Cardiac septum (tissue), 1 donor: ENCODE measurements around the gene PRUNE2. TPM values are rescaled to one million over a fixed set of nuclear protein-coding genes. Genes with fewer than 3 reads are reported as not detected.

Source experiments
- DNase-seq: peaks from one replicate; pipeline ENCODE4 v3.0.0-alpha.2; 2020; ENCODE audit warnings: low spot score
- intact Hi-C: fragments of 100-400 bp; cut with DNase I; formaldehyde crosslinking; loops from one replicate; pipeline ENCODE4 v1.14.0; 2022
- total RNA-seq: library from RNA; stranded (reverse); fragmentation: NEBNext Ultra II Directional; extraction: Animal tissue kit (Norgen Biotek cat#: 25700); gene quantifications from one replicate; pipeline ENCODE4 v1.2.1, GENCODE V29; 2021
- donor health status: DM: no; HTN: no; CAD: no.

The PRUNE2 gene
- total RNA-seq, 1 donor from 2014 or later, result 19.9 TPM

DNA sequence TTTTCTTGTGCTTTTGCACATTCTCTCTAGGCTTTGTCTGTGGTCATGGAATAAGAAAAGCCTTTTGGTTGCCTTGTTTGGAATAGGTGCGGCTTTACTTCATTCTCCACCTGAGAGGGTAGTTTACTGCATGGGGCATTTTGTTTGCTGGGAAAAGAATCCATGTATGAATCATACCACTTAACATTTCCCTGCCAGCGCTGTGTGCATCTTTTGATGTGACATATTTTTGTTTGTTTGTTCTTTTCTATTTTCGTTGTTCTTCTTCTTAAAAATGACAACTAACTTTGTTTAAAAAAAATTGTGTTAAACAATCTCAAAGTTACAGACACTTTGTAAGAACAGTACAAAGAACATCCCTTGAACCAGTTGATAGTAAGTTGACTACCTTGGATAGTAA is 333.8 kb downstream of the PRUNE2 start:
- intact Hi-C loops, result no loop called here

DNA sequence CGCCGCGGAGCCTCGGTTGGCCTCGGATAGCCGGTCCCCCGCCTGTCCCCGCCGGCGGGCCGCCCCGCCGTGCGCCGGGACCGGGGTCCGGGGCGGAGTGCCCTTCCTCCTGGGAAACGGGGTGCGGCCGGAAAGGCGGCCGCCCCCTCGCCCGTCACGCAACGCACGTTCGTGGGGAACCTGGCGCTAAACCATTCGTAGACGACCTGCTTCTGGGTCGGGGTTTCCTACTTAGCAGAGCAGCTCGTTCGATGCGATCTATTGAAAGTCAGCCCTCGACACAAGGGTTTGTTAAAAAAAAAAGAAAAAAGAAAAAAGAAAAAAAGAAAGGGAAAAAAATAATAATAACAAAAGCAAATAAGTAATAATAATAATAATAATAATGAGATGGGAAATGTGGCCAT is 334.2 kb downstream of the PRUNE2 start:
- DNase-seq, result no peak
- intact Hi-C loops, result no loop called here

More for the DNA sequence above, 333.8 kb downstream of the PRUNE2 start:
- no peak for DNase-seq

GRCh38 chr9:76571288-76571687 is 334.6 kb downstream of the PRUNE2 start:
- DNase-seq, result no peak
- intact Hi-C loops, result no loop called here

GRCh38 chr9:76570826-76571225 is 335.1 kb downstream of the PRUNE2 start:
- DNase-seq, result no peak
- intact Hi-C loops, result no loop called here

GRCh38 chr9:76567086-76567485 is 338.8 kb downstream of the PRUNE2 start:
- intact Hi-C loops, result no loop called here
- DNase-seq, result no peak

DNA sequence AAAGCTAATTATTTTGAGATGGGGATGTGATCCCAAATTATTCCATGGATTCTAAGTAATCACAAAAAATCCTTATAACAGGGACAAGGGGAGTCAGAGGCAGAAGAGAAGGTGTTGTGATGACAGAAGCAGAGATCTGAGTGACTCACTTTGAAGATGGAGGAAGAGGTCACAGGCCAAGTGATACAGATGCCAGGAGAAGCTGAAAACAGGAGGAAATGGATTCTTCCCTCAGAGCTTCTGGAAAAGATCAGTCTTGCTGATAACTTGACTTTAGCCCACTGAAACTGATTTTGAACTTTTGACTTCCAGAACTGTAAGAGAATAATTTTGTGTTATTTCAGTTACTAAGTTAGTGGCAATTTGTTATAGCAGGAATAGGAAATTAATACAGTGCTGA is 341.6 kb downstream of the PRUNE2 start:
- intact Hi-C loops, result no loop called here
- no peak for DNase-seq

DNA sequence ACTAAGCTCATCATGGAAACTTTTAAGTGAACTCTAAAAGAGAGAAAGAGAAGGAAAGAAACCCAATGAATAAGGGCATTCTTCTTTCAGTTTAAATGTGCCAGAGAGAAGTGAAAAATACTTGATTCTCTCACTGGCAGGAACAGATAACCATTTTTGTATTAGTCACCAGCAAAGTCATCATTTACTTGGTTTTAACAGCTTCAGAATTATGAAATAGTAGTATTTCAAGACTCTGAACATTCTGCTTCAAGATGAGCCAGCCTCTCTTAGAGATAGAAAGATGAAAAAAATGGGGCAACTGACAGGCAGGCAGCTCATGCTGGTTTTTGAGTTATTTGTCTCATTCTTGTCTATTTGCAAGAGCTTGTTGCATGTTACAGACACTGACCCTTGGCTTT is 343.4 kb downstream of the PRUNE2 start:
- DNase-seq, result no peak
- intact Hi-C loops, result no loop called here

DNA sequence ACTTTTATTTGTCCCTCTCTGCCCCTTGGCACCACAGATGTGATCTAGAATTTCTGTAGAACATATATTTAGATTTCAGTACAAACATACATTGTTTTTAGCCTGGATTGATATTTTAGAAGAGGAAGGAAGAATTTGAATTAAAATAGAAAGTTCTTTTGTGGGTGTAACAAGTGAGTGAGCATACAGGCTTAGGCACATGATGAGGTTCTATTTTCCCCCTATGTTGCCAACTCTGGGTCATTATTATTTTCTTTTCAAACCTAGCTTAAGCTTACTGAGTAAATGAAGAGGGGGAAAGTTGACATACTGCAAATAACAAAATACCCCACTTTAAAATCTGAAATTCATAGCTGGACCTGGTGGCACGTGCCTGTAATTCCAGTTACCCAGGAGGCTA is 344.0 kb downstream of the PRUNE2 start:
- intact Hi-C loops, result no loop called here
- no peak for DNase-seq

Other genes starting within 250 kb of the PRUNE2 start
- not detected for gene PCA3, start 141.7 kb downstream of the PRUNE2 start, total RNA-seq
- 0.19 TPM for gene FOXB2, start 113.5 kb upstream of the PRUNE2 start, total RNA-seq